HEK293 (cell line): ENCODE results near the gene NMNAT3.
A peak's percentile ranks its signal among the peaks of the same experiment; 100 is the strongest.

ENCODE experiments used
- CTCF ChIA-PET: fragments of 350-600 bp; formaldehyde crosslinking; extraction: SDS; loops from one replicate; lab custom pipeline; 2021; ENCODE audit warnings: antibody characterized with exemption; lab: Yijun Ruan, JAX
- POLR2A ChIA-PET: fragments of 300-600 bp; formaldehyde crosslinking; extraction: SDS; loops from one replicate; lab custom pipeline; 2020; ENCODE audit warnings: antibody characterized with exemption, inconsistent platforms; lab: Yijun Ruan, JAX
- H3K27ac ChIP-seq: fragments of 200-500 bp; sonication (Bioruptor generic); 2 replicates; pipeline ENCODE4 v1.5.1; 2014; ENCODE audit warnings: low read depth, low read length, control low read depth, inconsistent platforms; ENCODE audit errors: extremely low read depth
- H3K36me3 ChIP-seq, 2 experiments: fragments of 200-500 bp in 1 of 2; sonication (Bioruptor generic) in 1 of 2; 1 replicate in 1 of 2; 2 replicates in 1 of 2; pipeline ENCODE4 v1.5.1; 2014 to 2017; ENCODE audit warnings: inconsistent platforms in 2 of 2, low read length in 2 of 2; ENCODE audit not compliant: control insufficient read depth in 2 of 2, insufficient read depth in 1 of 2
- H3K4me1 ChIP-seq: fragments of 200-500 bp; sonication (Bioruptor generic); 2 replicates; pipeline ENCODE4 v1.5.1; 2014; ENCODE audit warnings: mild to moderate bottlenecking, low read length, inconsistent platforms; ENCODE audit not compliant: control insufficient read depth, insufficient read depth
- H3K4me3 ChIP-seq: 2 replicates; pipeline ENCODE4 v1.5.1; 2011; ENCODE audit warnings: low read depth, mild to moderate bottlenecking, control low read depth, low read length, moderate library complexity
- H3K9me3 ChIP-seq: fragments of 200-500 bp; sonication (Bioruptor generic); 2 replicates; pipeline ENCODE4 v1.5.1; 2014; ENCODE audit warnings: low read depth, low read length, inconsistent platforms; ENCODE audit not compliant: control insufficient read depth, insufficient read depth
- CTCF ChIP-seq: fragments of 450-650 bp; formaldehyde crosslinking; IDR thresholded peaks from 2 replicates; pipeline ENCODE4 v1.5.1; 2016; ENCODE audit warnings: missing biosample characterization, missing genetic modification characterization
- ELK4 ChIP-seq: IDR thresholded peaks from 2 replicates; pipeline ENCODE4 v1.6.1; 2011; ENCODE audit warnings: mild to moderate bottlenecking, low read depth, low read length, borderline replicate concordance
- INSM2 ChIP-seq: fragments of 450-650 bp; formaldehyde crosslinking; IDR thresholded peaks from 2 replicates; pipeline ENCODE4 v1.5.1; 2016; ENCODE audit warnings: missing biosample characterization, missing genetic modification characterization
- MYNN ChIP-seq: fragments of 450-650 bp; formaldehyde crosslinking; IDR thresholded peaks from 2 replicates; pipeline ENCODE4 v1.5.1; 2016; ENCODE audit warnings: missing biosample characterization, missing genetic modification characterization, borderline replicate concordance
- SP2 ChIP-seq: fragments of 450-650 bp; formaldehyde crosslinking; IDR thresholded peaks from 2 replicates; pipeline ENCODE4 v1.5.1; 2016; ENCODE audit warnings: missing biosample characterization, missing genetic modification characterization
- ZBTB17 ChIP-seq: fragments of 450-650 bp; formaldehyde crosslinking; IDR thresholded peaks from 2 replicates; pipeline ENCODE4 v1.5.1; 2016; ENCODE audit warnings: missing biosample characterization, missing genetic modification characterization
- ZBTB21 ChIP-seq: fragments of 450-650 bp; formaldehyde crosslinking; IDR thresholded peaks from 2 replicates; pipeline ENCODE4 v1.5.1; 2017; ENCODE audit warnings: missing biosample characterization, missing genetic modification characterization
- ZBTB6 ChIP-seq: fragments of 450-650 bp; formaldehyde crosslinking; IDR thresholded peaks from 2 replicates; pipeline ENCODE4 v1.5.1; 2017; ENCODE audit warnings: missing biosample characterization, missing genetic modification characterization
- ZNF112 ChIP-seq: fragments of 450-650 bp; formaldehyde crosslinking; IDR thresholded peaks from 2 replicates; pipeline ENCODE4 v1.5.0; 2017; ENCODE audit warnings: missing biosample characterization, missing genetic modification characterization
- ZNF202 ChIP-seq: fragments of 450-650 bp; formaldehyde crosslinking; IDR thresholded peaks from 2 replicates; pipeline ENCODE4 v1.5.1; 2016; ENCODE audit warnings: missing biosample characterization, missing genetic modification characterization, borderline replicate concordance
- ZNF362 ChIP-seq: fragments of 450-650 bp; formaldehyde crosslinking; IDR thresholded peaks from 2 replicates; pipeline ENCODE4 v1.5.1; 2016; ENCODE audit warnings: missing biosample characterization, missing genetic modification characterization
- ZNF513 ChIP-seq: fragments of 450-650 bp; IDR thresholded peaks from 2 replicates; pipeline ENCODE4 v1.5.1; 2018; ENCODE audit warnings: missing biosample characterization, missing genetic modification characterization
- ZNF560 ChIP-seq: fragments of 450-650 bp; formaldehyde crosslinking; IDR thresholded peaks from 2 replicates; pipeline ENCODE4 v1.5.1; 2017; ENCODE audit warnings: missing biosample characterization, missing genetic modification characterization, borderline replicate concordance
- ZNF654 ChIP-seq: fragments of 450-650 bp; formaldehyde crosslinking; IDR thresholded peaks from 2 replicates; pipeline ENCODE4 v1.5.1; 2016; ENCODE audit warnings: low read depth, missing biosample characterization, missing genetic modification characterization
- ZNF658 ChIP-seq: fragments of 450-650 bp; formaldehyde crosslinking; IDR thresholded peaks from 2 replicates; pipeline ENCODE4; 2016; ENCODE audit warnings: missing biosample characterization, missing genetic modification characterization
- ZNF776 ChIP-seq: fragments of 450-650 bp; formaldehyde crosslinking; IDR thresholded peaks from 2 replicates; pipeline ENCODE4 v1.5.0; 2017; ENCODE audit warnings: missing biosample characterization, missing genetic modification characterization, borderline replicate concordance
- ZNF785 ChIP-seq: fragments of 450-650 bp; formaldehyde crosslinking; IDR thresholded peaks from 2 replicates; pipeline ENCODE4 v1.5.1; 2016; ENCODE audit warnings: missing biosample characterization, missing genetic modification characterization
- ZNF792 ChIP-seq: fragments of 450-650 bp; formaldehyde crosslinking; IDR thresholded peaks from 2 replicates; pipeline ENCODE4 v1.5.1; 2016; ENCODE audit warnings: missing biosample characterization, missing genetic modification characterization
- TF ChIP-seq, protein P1 (sequence below): fragments of 450-650 bp; formaldehyde crosslinking; IDR thresholded peaks from 2 replicates; pipeline ENCODE4 v1.5.0; 2017; ENCODE audit warnings: missing biosample characterization, missing genetic modification characterization, borderline replicate concordance
- TF ChIP-seq, protein P2 (sequence below): fragments of 450-650 bp; formaldehyde crosslinking; IDR thresholded peaks from 2 replicates; pipeline ENCODE4 v1.5.1; 2017; ENCODE audit warnings: missing biosample characterization, missing genetic modification characterization

NMNAT3 gene

DNA sequence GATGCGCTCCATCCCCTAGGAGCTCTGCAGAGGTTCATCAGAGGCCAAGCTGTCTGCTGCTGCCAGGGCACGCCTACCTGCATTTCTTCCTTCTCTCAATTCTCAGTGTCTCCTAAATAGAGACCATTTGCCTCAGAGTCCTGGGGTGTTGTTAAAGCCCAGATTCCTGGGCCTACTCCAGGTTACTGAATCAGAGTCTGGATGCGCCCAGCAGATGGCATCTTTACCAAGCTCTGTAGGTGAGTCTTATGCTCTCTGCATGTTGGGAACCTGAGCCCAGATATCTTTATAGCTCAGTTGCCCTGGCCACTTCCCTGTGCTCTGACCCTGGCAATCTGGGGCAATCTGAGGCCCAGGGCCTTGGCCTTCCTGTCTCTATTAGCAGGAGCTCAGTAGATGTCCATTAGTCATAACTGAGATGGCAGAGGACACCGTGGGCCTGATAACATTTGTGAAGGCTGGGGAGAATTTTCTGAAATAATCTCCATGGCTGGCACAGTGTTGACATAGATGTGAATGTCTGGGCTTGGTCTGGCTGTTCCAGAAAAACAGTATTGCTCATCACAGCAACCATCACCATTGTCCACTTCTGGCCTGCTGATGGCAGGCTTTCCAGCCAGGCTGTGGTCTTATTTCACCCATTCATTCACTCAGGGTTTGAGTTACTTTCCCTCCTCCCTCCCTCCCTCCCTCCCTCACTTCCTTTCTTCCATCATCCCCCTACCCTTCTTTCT is 125.0 kb downstream of the NMNAT3 start:
- POLR2A ChIA-PET, result no interaction called here
- H3K4me3 ChIP-seq, result no peak overlapping the region
- CTCF ChIA-PET, result interaction anchor here (0.6 to 1.9 kb wide), 2 partner anchors 9 to 1393 kb away, joined by 3 to 4 read pairs; no protein-coding TSS in a partner anchor
- H3K9me3 ChIP-seq, result no peaks in the 10 kb centered on the region
- no peak overlapping the region for H3K27ac ChIP-seq
- H3K4me1 ChIP-seq, result peaks cover 7% of the 10 kb centered on the region; the same call in 1 of the 2 replicates
- no peaks in the 10 kb centered on the region for H3K36me3 ChIP-seq
- TF ChIP-seq CTCF (tag by site-specific recombination) (0 out of 2 replicates have a peak, but pooled peaks have one; percentile 13), ZNF112 (tag by site-specific recombination) (no peak)
- TF ChIP-seq, all 188 proteins: peak for 1

DNA sequence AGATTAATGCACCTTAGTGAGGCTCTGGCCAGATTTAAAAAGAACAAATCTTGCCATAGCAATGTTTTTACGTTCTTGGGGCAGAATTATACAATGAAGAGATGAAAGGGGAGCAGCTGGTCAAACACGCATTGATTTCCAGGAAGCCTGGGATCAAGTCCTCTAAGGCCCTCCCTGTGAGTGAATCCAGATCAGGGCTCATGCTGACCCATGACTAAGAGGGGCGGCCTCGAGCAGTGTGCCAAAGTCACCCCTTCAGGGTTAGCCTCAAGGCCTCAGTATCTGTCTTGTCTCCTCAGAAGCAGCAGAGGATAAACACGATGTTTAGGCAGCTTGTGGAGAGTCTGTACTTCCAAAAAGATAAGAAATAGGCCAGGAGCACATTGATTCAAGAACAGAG is 129.0 kb downstream of the NMNAT3 start:
- Histone ChIP-seq H3K9me3 (no peaks in the 10 kb centered on the region), H3K4me1 (no peaks in the 10 kb centered on the region), H3K36me3 (no peaks in the 10 kb centered on the region), H3K4me3 (no peak overlapping the region), H3K27ac (no peak overlapping the region)
- TF ChIP-seq ZNF202 (tag by site-specific recombination), result no peak
- TF ChIP-seq ZNF785, result no peak
- no peak for TF ChIP-seq ZNF792 (tag by site-specific recombination)
- TF ChIP-seq ZNF658 (tag by site-specific recombination), result no peak
- no peak for TF ChIP-seq ZNF560 (tag by site-specific recombination)
- TF ChIP-seq ZNF776, result no peak
- TF ChIP-seq ZBTB6 (tag by site-specific recombination), result no peak
- no peak for TF ChIP-seq SP2
- TF ChIP-seq, protein P1, sequence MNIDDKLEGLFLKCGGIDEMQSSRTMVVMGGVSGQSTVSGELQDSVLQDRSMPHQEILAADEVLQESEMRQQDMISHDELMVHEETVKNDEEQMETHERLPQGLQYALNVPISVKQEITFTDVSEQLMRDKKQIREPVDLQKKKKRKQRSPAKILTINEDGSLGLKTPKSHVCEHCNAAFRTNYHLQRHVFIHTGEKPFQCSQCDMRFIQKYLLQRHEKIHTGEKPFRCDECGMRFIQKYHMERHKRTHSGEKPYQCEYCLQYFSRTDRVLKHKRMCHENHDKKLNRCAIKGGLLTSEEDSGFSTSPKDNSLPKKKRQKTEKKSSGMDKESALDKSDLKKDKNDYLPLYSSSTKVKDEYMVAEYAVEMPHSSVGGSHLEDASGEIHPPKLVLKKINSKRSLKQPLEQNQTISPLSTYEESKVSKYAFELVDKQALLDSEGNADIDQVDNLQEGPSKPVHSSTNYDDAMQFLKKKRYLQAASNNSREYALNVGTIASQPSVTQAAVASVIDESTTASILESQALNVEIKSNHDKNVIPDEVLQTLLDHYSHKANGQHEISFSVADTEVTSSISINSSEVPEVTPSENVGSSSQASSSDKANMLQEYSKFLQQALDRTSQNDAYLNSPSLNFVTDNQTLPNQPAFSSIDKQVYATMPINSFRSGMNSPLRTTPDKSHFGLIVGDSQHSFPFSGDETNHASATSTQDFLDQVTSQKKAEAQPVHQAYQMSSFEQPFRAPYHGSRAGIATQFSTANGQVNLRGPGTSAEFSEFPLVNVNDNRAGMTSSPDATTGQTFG (tag by site-specific recombination), result no peak
- no peak for TF ChIP-seq ZNF362 (tag by site-specific recombination)
- TF ChIP-seq MYNN (tag by site-specific recombination), result no peak
- no peak for TF ChIP-seq ZBTB17 (tag by site-specific recombination)
- no peak for TF ChIP-seq ZBTB21 (tag by site-specific recombination)
- no peak for TF ChIP-seq ZNF513
- no peak for TF ChIP-seq INSM2 (tag by site-specific recombination)
- TF ChIP-seq ELK4, result no peak
- TF ChIP-seq, protein P2, sequence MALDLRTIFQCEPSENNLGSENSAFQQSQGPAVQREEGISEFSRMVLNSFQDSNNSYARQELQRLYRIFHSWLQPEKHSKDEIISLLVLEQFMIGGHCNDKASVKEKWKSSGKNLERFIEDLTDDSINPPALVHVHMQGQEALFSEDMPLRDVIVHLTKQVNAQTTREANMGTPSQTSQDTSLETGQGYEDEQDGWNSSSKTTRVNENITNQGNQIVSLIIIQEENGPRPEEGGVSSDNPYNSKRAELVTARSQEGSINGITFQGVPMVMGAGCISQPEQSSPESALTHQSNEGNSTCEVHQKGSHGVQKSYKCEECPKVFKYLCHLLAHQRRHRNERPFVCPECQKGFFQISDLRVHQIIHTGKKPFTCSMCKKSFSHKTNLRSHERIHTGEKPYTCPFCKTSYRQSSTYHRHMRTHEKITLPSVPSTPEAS (tag by site-specific recombination), result no peak
- no peak for TF ChIP-seq ZNF654 (tag by site-specific recombination)
- POLR2A ChIA-PET, result no interaction called here
- CTCF ChIA-PET, result interaction anchor here (1.0 kb wide), 1 partner anchor 11 kb away, joined by 3 read pairs; no protein-coding TSS in a partner anchor
